GM23338 (cell line): Measurements from ENCODE around the gene TANGO2.

Experiments
- CREB1 ChIP-seq: fragments of 250-450 bp; sonication (Bioruptor Pico); IDR thresholded peaks from 2 replicates; pipeline ENCODE4 v1.5.0; 2020; ENCODE audit warnings: low read depth, mild to moderate bottlenecking, moderate library complexity
- EZH2 ChIP-seq: fragments of 200-600 bp; sonication (generic); IDR thresholded peaks from one replicate; pipeline ENCODE4 v1.8.0; 2017; ENCODE audit warnings: antibody characterized with exemption, mild to moderate bottlenecking, low read depth; ENCODE audit not compliant: unreplicated experiment
- EZH2phosphoT487 ChIP-seq: fragments of 200-600 bp; sonication (generic); IDR thresholded peaks from one replicate; pipeline ENCODE4 v1.8.1; 2018; ENCODE audit warnings: antibody characterized with exemption; ENCODE audit not compliant: unreplicated experiment
- JUNB ChIP-seq: IDR thresholded peaks from one replicate; pipeline ENCODE4 v1.6.1; 2016; ENCODE audit warnings: antibody characterized with exemption; ENCODE audit not compliant: unreplicated experiment
- NANOG ChIP-seq: IDR thresholded peaks from 2 replicates; pipeline ENCODE4 v1.6.1; 2016; ENCODE audit warnings: antibody characterized with exemption, borderline replicate concordance
- POLR2AphosphoS5 ChIP-seq: IDR thresholded peaks from 2 replicates; pipeline ENCODE4 v1.6.1; 2016; ENCODE audit warnings: antibody characterized with exemption, low read depth
- STAT1 ChIP-seq: IDR thresholded peaks from one replicate; pipeline ENCODE4 v1.6.1; 2016; ENCODE audit warnings: antibody characterized with exemption; ENCODE audit not compliant: unreplicated experiment
- ZNF114 ChIP-seq: fragments of 250-450 bp; sonication (Bioruptor Pico); IDR thresholded peaks from 2 replicates; pipeline ENCODE4 v1.5.0; 2020; ENCODE audit warnings: mild to moderate bottlenecking, moderate library complexity
- ZNF331 ChIP-seq: fragments of 250-450 bp; sonication (Bioruptor Pico); IDR thresholded peaks from 2 replicates; pipeline ENCODE4 v1.5.0; 2020; ENCODE audit warnings: low read depth, mild to moderate bottlenecking, moderate library complexity
- TF ChIP-seq, protein P1 (sequence below), 2 experiments: fragments of 200-600 bp in 1 of 2; sonication (generic) in 1 of 2; conservative IDR thresholded peaks; 2 replicates each; pipeline versions ENCODE4 v1.5.1 to v1.6.1; 2016 to 2017; ENCODE audit warnings: antibody characterized with exemption in 2 of 2, low read depth in 2 of 2, mild to moderate bottlenecking in 2 of 2, moderate library complexity in 1 of 2
- TF ChIP-seq, protein P2 (sequence below): IDR thresholded peaks from one replicate; pipeline ENCODE4 v1.6.1; 2018; ENCODE audit warnings: antibody characterized with exemption; ENCODE audit not compliant: unreplicated experiment
- TF ChIP-seq, protein P3 (sequence below): IDR thresholded peaks from 2 replicates; pipeline ENCODE4 v1.6.1; 2016; ENCODE audit warnings: antibody characterized with exemption
- TF ChIP-seq, protein P4 (sequence below): fragments of 250-450 bp; sonication (Bioruptor Pico); IDR thresholded peaks from 2 replicates; pipeline ENCODE4 v1.5.0; 2020; ENCODE audit warnings: mild to moderate bottlenecking, moderate library complexity

DNA sequence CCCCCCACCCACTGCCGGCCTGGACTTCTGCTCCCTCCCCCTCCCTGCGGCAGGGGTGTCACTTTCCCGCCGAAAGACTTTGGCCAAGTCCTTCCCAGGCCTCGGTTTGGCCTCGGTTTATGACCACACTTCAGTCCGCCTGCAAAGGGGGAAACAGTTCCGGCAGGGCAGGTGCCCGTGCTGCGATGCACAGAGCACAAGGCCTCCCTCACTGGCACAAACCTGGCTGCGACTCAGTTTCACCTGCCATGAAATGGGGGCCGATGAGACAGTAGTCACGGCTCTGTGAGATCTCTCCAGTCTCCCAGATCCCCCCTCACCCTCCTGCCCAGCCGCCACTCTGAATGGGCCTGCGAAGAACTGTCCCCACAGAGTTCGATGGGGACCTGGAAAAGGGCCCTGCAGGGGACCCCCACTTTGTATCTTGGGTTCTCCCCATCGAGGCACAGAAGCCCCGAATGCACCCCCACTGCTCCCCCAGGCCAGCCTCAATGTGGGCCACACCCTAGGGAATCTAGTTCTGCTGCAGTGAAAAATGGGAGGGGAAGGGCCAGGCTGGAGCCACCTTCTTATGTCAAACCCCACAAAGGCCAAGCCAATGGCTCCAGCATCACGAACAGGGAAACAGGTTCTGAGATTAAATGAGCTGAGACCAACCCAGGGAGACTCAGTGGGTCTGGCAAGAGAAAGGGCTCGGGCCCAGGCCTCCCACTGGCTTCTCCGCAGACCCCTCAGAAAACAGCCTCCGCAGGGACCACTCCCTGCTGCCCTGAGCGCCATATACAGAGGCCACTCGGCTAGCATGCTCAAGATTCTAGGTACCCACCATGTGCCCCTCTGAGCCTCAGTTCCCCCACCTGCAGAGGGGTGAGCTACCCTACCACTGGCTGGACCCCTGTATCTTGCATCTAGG lies 33.3 kb upstream of the TANGO2 start:
- TF ChIP-seq, protein P1, sequence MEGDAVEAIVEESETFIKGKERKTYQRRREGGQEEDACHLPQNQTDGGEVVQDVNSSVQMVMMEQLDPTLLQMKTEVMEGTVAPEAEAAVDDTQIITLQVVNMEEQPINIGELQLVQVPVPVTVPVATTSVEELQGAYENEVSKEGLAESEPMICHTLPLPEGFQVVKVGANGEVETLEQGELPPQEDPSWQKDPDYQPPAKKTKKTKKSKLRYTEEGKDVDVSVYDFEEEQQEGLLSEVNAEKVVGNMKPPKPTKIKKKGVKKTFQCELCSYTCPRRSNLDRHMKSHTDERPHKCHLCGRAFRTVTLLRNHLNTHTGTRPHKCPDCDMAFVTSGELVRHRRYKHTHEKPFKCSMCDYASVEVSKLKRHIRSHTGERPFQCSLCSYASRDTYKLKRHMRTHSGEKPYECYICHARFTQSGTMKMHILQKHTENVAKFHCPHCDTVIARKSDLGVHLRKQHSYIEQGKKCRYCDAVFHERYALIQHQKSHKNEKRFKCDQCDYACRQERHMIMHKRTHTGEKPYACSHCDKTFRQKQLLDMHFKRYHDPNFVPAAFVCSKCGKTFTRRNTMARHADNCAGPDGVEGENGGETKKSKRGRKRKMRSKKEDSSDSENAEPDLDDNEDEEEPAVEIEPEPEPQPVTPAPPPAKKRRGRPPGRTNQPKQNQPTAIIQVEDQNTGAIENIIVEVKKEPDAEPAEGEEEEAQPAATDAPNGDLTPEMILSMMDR (conservative IDR thresholded peaks at IDR 0.05; ENCODE audit: low read depth in 2 of 2): no peak
- TF ChIP-seq EZH2 (no peak), CREB1 (CRISPR knock-in tag) (no peak), POLR2AphosphoS5 (no peak), EZH2phosphoT487 (no peak), STAT1 (no peak), ZNF331 (no peak), JUNB (no peak), ZNF114 (no peak), NANOG (no peak)
- TF ChIP-seq, protein P2, sequence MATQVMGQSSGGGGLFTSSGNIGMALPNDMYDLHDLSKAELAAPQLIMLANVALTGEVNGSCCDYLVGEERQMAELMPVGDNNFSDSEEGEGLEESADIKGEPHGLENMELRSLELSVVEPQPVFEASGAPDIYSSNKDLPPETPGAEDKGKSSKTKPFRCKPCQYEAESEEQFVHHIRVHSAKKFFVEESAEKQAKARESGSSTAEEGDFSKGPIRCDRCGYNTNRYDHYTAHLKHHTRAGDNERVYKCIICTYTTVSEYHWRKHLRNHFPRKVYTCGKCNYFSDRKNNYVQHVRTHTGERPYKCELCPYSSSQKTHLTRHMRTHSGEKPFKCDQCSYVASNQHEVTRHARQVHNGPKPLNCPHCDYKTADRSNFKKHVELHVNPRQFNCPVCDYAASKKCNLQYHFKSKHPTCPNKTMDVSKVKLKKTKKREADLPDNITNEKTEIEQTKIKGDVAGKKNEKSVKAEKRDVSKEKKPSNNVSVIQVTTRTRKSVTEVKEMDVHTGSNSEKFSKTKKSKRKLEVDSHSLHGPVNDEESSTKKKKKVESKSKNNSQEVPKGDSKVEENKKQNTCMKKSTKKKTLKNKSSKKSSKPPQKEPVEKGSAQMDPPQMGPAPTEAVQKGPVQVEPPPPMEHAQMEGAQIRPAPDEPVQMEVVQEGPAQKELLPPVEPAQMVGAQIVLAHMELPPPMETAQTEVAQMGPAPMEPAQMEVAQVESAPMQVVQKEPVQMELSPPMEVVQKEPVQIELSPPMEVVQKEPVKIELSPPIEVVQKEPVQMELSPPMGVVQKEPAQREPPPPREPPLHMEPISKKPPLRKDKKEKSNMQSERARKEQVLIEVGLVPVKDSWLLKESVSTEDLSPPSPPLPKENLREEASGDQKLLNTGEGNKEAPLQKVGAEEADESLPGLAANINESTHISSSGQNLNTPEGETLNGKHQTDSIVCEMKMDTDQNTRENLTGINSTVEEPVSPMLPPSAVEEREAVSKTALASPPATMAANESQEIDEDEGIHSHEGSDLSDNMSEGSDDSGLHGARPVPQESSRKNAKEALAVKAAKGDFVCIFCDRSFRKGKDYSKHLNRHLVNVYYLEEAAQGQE: no peak
- TF ChIP-seq, protein P3, sequence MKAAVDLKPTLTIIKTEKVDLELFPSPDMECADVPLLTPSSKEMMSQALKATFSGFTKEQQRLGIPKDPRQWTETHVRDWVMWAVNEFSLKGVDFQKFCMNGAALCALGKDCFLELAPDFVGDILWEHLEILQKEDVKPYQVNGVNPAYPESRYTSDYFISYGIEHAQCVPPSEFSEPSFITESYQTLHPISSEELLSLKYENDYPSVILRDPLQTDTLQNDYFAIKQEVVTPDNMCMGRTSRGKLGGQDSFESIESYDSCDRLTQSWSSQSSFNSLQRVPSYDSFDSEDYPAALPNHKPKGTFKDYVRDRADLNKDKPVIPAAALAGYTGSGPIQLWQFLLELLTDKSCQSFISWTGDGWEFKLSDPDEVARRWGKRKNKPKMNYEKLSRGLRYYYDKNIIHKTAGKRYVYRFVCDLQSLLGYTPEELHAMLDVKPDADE: no peak
- TF ChIP-seq, protein P4, sequence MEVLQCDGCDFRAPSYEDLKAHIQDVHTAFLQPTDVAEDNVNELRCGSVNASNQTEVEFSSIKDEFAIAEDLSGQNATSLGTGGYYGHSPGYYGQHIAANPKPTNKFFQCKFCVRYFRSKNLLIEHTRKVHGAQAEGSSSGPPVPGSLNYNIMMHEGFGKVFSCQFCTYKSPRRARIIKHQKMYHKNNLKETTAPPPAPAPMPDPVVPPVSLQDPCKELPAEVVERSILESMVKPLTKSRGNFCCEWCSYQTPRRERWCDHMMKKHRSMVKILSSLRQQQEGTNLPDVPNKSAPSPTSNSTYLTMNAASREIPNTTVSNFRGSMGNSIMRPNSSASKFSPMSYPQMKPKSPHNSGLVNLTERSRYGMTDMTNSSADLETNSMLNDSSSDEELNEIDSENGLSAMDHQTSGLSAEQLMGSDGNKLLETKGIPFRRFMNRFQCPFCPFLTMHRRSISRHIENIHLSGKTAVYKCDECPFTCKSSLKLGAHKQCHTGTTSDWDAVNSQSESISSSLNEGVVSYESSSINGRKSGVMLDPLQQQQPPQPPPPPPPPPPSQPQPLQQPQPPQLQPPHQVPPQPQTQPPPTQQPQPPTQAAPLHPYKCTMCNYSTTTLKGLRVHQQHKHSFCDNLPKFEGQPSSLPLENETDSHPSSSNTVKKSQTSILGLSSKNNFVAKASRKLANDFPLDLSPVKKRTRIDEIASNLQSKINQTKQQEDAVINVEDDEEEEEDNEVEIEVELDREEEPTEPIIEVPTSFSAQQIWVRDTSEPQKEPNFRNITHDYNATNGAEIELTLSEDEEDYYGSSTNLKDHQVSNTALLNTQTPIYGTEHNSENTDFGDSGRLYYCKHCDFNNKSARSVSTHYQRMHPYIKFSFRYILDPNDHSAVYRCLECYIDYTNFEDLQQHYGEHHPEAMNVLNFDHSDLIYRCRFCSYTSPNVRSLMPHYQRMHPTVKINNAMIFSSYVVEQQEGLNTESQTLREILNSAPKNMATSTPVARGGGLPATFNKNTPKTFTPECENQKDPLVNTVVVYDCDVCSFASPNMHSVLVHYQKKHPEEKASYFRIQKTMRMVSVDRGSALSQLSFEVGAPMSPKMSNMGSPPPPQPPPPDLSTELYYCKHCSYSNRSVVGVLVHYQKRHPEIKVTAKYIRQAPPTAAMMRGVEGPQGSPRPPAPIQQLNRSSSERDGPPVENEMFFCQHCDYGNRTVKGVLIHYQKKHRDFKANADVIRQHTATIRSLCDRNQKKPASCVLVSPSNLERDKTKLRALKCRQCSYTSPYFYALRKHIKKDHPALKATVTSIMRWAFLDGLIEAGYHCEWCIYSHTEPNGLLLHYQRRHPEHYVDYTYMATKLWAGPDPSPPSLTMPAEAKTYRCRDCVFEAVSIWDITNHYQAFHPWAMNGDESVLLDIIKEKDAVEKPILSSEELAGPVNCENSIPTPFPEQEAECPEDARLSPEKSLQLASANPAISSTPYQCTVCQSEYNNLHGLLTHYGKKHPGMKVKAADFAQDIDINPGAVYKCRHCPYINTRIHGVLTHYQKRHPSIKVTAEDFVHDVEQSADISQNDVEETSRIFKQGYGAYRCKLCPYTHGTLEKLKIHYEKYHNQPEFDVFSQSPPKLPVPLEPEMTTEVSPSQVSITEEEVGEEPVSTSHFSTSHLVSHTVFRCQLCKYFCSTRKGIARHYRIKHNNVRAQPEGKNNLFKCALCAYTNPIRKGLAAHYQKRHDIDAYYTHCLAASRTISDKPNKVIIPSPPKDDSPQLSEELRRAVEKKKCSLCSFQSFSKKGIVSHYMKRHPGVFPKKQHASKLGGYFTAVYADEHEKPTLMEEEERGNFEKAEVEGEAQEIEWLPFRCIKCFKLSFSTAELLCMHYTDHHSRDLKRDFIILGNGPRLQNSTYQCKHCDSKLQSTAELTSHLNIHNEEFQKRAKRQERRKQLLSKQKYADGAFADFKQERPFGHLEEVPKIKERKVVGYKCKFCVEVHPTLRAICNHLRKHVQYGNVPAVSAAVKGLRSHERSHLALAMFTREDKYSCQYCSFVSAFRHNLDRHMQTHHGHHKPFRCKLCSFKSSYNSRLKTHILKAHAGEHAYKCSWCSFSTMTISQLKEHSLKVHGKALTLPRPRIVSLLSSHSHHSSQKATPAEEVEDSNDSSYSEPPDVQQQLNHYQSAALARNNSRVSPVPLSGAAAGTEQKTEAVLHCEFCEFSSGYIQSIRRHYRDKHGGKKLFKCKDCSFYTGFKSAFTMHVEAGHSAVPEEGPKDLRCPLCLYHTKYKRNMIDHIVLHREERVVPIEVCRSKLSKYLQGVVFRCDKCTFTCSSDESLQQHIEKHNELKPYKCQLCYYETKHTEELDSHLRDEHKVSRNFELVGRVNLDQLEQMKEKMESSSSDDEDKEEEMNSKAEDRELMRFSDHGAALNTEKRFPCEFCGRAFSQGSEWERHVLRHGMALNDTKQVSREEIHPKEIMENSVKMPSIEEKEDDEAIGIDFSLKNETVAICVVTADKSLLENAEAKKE (CRISPR knock-in tag): no peak
